Measurements from ENCODE around the gene DNASE1L3. TPM values are rescaled to one million over a fixed set of nuclear protein-coding genes. Genes with fewer than 3 reads are reported as not detected.
"Not testable (repeated sequence)": the region's sequence is repeated elsewhere in the genome, so short reads cannot be mapped to it uniquely, and the experiment has no call there.

DNASE1L3 gene
- total RNA-seq = 5.1 TPM
- long read RNA-seq, partial matches to known transcripts = 1 of 5 reads
- long read RNA-seq, other reads (novel, unspliced or antisense) = 0 of 5 reads

- no peak for DNase-seq (ENCODE audit: low spot score)
Measured at GRCh38 chr3:58210761-58211460, at the start of gene DNASE1L3. DNASE1L3 (minus strand) TSS chr3:58210972; CDS start chr3:58210906, 66 bp downstream.

- DNase-seq (ENCODE audit: low spot score) = no peak
Measured at GRCh38 chr3:58260261-58260731, 49.5 kb upstream of the DNASE1L3 start.

GRCh38 chr3:58258392-58259055 lies 47.8 kb upstream of the DNASE1L3 start:
- no peak for DNase-seq (ENCODE audit: low spot score)

GRCh38 chr3:58256511-58256910 lies 45.7 kb upstream of the DNASE1L3 start:
- DNase-seq (ENCODE audit: low spot score) = no peak

GRCh38 chr3:58256061-58256460 lies 45.3 kb upstream of the DNASE1L3 start:
- no peak for DNase-seq (ENCODE audit: low spot score)

- no peak for DNase-seq (ENCODE audit: low spot score)
Measured at GRCh38 chr3:58254144-58254543, 43.4 kb upstream of the DNASE1L3 start.

- no peak for DNase-seq (ENCODE audit: low spot score)
Measured at GRCh38 chr3:58251631-58252035, 40.9 kb upstream of the DNASE1L3 start.

- no peak for DNase-seq (ENCODE audit: low spot score)
Measured at GRCh38 chr3:58250093-58250707, 39.4 kb upstream of the DNASE1L3 start.

- DNase-seq (ENCODE audit: low spot score) = no peak
Measured at GRCh38 chr3:58249358-58250092, 38.8 kb upstream of the DNASE1L3 start.

GRCh38 chr3:58246148-58247047 lies 35.6 kb upstream of the DNASE1L3 start:
- no peak for DNase-seq (ENCODE audit: low spot score)

- no peak for DNase-seq (ENCODE audit: low spot score)
Measured at GRCh38 chr3:58243976-58244585, 33.3 kb upstream of the DNASE1L3 start.

- not testable (repeated sequence) for DNase-seq (ENCODE audit: low spot score)
Measured at GRCh38 chr3:58242860-58243259, 32.1 kb upstream of the DNASE1L3 start.

- DNase-seq (ENCODE audit: low spot score) = no peak
Measured at GRCh38 chr3:58242340-58242739, 31.6 kb upstream of the DNASE1L3 start.

GRCh38 chr3:58241306-58242044 lies 30.7 kb upstream of the DNASE1L3 start:
- no peak for DNase-seq (ENCODE audit: low spot score)

GRCh38 chr3:58238830-58239229 lies 28.1 kb upstream of the DNASE1L3 start:
- no peak for DNase-seq (ENCODE audit: low spot score)

GRCh38 chr3:58237941-58238681 lies 27.3 kb upstream of the DNASE1L3 start:
- DNase-seq (ENCODE audit: low spot score) = peak; percentile 91

- DNase-seq (ENCODE audit: low spot score) = peak; percentile 93
Measured at GRCh38 chr3:58237238-58237940, 26.6 kb upstream of the DNASE1L3 start, which contains the start of gene ABHD6. ABHD6 (plus strand) TSS chr3:58237792; CDS start chr3:58256587, 18,795 bp downstream.

Measured in mesenteric fat pad (tissue), 1 donor.